ENCODE data around the gene RASGRF2.

Gene RASGRF2

GRCh38 chr5:80959768-80960442, at the start of gene RASGRF2:
TSS of gene RASGRF2 (plus strand) at chr5:80960363. CDS start at chr5:80960739, 376 bp downstream.
- DNase-seq, result no peak

GRCh38 chr5:80912479-80912878, 47.7 kb upstream of the RASGRF2 start:
- DNase-seq, result no peak

GRCh38 chr5:80915716-80916115, 44.4 kb upstream of the RASGRF2 start:
- no peak for DNase-seq

GRCh38 chr5:80916676-80917075, 43.5 kb upstream of the RASGRF2 start:
- DNase-seq, result no peak

- DNase-seq, result no peak
Measured at GRCh38 chr5:80917631-80918030, 42.5 kb upstream of the RASGRF2 start.

GRCh38 chr5:80919678-80920196, 40.4 kb upstream of the RASGRF2 start:
- DNase-seq, result no peak

- DNase-seq, result no peak
Measured at GRCh38 chr5:80920333-80920732, 39.8 kb upstream of the RASGRF2 start.

- DNase-seq, result no peak
Measured at GRCh38 chr5:80921026-80921425, 39.1 kb upstream of the RASGRF2 start.

- no peak for DNase-seq
Measured at GRCh38 chr5:80925931-80926330, 34.2 kb upstream of the RASGRF2 start.

GRCh38 chr5:80926536-80926935, 33.6 kb upstream of the RASGRF2 start:
- DNase-seq, result no peak

GRCh38 chr5:80926979-80927656, 33.0 kb upstream of the RASGRF2 start:
- no peak for DNase-seq

- DNase-seq, result no peak
Measured at GRCh38 chr5:80928073-80928472, 32.1 kb upstream of the RASGRF2 start.

- DNase-seq, result no peak
Measured at GRCh38 chr5:80930940-80931339, 29.2 kb upstream of the RASGRF2 start.

GRCh38 chr5:80931411-80931810, 28.8 kb upstream of the RASGRF2 start:
- DNase-seq, result no peak

GRCh38 chr5:80933036-80933435, 27.1 kb upstream of the RASGRF2 start:
- no peak for DNase-seq

- DNase-seq, result no peak
Measured at GRCh38 chr5:80934751-80935150, 25.4 kb upstream of the RASGRF2 start.

GRCh38 chr5:80935811-80936385, 24.3 kb upstream of the RASGRF2 start:
- no peak for DNase-seq

GRCh38 chr5:80936881-80937280, 23.3 kb upstream of the RASGRF2 start:
- no peak for DNase-seq

GRCh38 chr5:80937584-80938356, 22.4 kb upstream of the RASGRF2 start:
- no peak for DNase-seq

GRCh38 chr5:80941496-80941895, 18.7 kb upstream of the RASGRF2 start:
- no peak for DNase-seq

- no peak for DNase-seq
Measured at GRCh38 chr5:80951366-80951765, 8.8 kb upstream of the RASGRF2 start.

- DNase-seq, result no peak
Measured at GRCh38 chr5:80953587-80953986, 6.6 kb upstream of the RASGRF2 start.

GRCh38 chr5:80955082-80955590, 5.0 kb upstream of the RASGRF2 start:
- no peak for DNase-seq
